HS-27A (cell line): Measurements from ENCODE around the gene BBLN.

Experiments
- DNase-seq: peaks from one replicate; pipeline ENCODE4 v3.0.0-alpha.2; 2012; ENCODE audit warnings: low read depth, missing footprints

The BBLN gene

GRCh38 chr9:128145536-128145935, 14.5 kb upstream of the BBLN start:
- no peak for DNase-seq

DNA sequence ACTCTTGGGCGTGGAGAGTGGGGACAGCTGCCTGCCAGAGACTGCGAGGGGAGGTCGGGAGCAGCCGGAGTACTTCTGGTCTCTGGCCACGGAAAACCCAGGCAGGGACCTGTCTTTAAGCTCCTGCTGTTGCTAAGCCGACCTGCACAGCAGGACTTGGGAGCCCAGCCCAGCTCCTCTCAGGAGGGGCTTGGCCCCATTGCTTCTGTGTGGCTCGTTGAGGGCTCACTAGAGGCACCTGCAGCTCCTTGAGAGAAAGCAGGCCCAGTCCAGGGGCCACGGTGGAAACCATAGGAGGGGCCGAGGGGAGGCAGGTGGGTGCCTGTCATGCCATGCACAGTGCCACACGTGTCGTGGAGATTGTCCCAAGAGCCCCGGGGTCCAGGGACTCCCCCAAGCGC, 14.1 kb upstream of the BBLN start:
- DNase-seq = no peak

- no peak for DNase-seq
Measured at GRCh38 chr9:128146591-128147120, 13.4 kb upstream of the BBLN start.

GRCh38 chr9:128148509-128149000, 11.5 kb upstream of the BBLN start:
- no peak for DNase-seq

DNA sequence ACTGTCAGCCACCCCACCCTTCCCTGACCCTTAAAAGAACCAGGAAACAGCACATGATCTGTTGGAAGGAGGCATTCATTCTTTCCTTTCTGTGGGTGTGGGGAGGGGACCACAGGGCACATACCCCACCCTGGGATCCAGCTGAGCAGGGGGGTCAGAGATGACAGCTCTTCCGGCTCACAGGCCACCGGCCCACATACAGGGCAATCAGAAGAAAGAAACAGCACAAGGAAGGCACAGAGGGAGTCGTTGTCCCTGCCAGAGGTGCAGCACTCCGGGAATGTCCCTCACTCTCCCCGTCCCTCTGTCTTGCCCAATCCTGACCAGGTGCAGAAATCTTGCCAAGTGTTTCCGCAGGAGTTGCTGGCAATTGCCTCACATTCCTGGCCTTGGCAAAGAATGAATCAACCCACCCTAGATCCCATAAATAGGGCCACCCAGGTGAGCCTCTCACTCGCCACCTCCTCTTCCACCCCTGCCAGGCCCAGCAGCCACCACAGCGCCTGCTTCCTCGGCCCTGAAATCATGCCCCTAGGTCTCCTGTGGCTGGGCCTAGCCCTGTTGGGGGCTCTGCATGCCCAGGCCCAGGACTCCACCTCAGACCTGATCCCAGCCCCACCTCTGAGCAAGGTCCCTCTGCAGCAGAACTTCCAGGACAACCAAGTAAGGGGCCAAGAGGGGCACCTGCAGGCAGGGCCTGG, 10.9 kb upstream of the BBLN start, which contains the start of gene LCN2:
TSS of gene LCN2 (plus strand) at position 453 of the 701 bp plus-strand sequence. CDS start at position 526, 73 bp downstream.
- no peak for DNase-seq

GRCh38 chr9:128149951-128150593, 10.0 kb upstream of the BBLN start:
- no peak for DNase-seq

DNA sequence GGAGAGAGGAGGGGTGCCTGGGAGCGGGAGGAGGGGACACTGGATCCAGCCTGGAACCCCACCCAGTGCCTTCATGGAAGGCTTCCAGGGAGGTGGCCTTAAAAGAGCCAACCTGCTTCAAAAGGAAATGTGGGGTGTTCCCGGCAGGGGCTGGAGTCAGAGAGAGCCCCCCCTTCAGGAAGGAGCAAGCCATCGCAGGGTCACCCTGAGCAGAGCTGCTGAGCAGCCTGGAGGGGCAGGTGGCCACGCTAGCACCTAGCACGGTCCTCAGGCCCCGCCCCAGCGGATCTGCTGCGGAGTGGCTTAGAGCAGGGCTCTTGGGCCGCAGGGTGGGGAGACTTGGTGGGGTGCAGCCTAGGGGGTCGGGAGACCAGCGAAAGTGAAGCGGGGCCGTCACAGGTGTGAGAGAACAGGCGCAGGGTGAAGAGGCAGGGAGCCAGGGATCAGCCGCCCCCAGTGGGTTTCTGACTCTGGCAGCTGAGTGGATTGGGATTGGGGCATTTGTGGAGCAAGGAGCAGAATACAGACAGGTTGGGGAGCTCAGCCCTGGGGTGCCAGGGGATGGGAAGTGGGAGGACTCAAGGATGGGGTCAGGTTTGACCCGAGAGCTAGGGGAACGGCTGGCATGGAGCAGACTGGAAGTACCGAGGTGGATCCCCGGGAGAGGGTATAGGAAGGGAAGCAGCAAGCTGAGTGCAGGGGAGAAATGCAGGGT, 9.3 kb upstream of the BBLN start:
- no peak for DNase-seq

DNA sequence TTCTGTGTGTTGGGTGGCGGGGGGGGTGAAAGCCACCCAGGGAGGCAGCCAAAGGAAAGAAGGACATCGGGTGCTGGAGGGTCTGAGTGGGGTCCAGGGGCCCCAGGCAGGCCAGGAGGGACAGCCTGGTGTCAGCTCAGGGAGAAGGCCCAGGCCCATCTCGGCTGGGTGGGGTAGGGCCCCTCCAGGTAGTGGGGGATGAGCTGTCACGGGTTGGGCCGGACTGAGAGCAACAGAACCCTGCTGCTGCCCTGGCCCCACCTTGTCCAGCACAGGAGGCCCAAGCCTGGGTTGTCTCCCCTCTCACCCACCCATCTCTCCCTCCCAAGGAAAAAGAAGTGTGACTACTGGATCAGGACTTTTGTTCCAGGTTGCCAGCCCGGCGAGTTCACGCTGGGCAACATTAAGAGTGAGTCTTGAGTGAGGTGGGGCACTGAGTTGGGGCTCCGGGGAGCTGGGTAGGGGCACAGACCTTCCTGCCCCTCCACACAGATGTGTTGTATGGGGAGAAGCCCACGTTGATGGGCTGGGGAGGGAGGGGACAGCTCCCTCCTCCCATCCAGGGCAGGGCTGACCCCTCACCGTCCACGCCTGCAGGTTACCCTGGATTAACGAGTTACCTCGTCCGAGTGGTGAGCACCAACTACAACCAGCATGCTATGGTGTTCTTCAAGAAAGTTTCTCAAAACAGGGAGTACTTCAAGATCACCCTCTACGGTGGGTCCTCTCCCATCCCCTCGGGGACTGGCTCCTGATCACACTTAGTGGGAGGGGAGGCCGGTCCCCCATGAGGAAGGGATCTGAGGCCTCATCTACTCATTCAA, 8.5 kb upstream of the BBLN start:
- no peak for DNase-seq

- DNase-seq = no peak
Measured at GRCh38 chr9:128152133-128153059, 7.7 kb upstream of the BBLN start.

DNA sequence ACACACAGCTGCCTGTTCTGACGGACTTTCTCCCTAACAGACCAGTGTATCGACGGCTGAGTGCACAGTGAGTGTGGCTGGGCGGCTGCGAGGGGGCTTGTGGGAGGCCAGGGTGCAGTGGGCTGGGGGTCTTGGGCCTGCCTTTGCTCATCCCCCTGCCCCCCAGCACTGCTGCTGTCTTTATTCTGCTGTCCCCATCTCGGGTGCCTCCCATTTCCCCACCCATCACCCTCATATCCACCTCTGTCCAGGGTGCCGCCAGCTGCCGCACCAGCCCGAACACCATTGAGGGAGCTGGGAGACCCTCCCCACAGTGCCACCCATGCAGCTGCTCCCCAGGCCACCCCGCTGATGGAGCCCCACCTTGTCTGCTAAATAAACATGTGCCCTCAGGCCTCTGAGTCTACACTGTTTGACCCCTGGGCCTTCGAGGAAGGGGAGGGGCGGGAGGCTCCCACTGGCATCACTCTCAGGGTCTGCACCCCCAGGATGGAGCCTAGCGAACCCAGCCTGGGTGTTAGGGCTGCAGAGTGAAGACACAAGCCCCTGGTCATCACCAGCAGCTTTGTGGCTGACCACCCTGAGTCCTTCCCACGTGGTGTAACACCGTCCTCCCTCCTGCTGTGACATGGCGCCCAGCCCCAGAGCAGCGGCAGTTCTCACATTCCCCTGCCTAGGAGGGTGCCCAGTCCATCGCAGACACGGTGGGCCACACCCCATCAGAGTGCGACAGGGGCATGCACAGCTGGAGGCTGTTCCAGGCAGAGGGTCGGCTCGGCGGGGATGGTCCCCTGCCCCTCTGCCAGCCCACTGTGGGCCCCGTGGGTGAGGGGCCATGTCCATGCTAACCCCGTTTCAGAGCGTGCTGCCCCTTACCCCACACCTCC, 6.8 kb upstream of the BBLN start:
- DNase-seq = no peak

- DNase-seq = no peak
Measured at GRCh38 chr9:128153947-128154695, 5.9 kb upstream of the BBLN start.

DNA sequence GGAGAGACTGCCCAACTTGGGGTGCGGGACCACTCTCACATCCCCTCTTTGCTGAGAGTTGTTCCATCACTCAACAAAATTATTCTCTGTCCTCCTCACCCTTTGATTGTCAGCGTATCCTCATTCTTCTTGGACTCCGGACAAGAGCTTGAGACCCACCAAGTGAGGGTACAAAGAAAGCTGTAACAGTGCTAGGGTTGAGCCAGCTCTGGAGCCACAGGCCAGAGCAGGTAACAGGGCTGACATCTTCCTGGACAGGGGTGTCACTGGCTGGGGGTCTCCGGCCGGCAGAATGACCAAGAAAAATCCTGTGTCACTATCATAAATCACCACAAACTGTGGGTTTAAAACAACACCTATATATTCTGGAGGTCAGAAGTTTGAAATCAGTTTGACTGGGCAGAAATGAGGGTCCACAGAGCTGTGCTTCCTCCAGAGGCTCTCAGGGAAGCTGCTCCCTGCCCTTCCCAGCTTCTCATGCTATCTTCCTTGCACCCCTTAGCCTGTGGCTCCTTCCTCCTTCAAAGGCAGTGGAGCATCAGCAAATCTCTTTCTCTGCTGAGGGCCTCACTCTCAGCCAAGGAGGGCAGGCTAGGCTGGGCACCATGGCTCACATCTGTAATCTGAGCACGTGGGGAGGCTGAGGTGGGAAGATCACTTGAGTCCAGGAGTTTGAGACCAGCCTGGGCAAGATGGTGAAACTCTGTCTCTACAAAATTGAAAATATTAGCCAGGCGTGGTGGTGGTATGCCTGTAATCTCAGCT, 4.1 kb upstream of the BBLN start:
- no peak for DNase-seq

DNA sequence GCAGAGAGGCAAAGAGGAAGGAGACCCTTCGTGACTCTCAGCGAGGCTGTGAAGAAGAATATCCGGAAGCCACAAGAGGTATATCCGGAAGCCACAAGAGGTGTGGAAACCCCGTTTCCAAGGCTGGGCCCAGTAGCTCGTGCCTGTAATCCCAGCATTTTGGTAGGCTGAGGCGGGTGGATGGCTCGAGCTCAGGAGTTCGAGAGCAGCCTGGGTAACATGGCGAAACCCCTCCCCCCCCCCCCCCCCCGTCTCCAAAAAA, 612 bp upstream of the BBLN start:
- no peak for DNase-seq

DNA sequence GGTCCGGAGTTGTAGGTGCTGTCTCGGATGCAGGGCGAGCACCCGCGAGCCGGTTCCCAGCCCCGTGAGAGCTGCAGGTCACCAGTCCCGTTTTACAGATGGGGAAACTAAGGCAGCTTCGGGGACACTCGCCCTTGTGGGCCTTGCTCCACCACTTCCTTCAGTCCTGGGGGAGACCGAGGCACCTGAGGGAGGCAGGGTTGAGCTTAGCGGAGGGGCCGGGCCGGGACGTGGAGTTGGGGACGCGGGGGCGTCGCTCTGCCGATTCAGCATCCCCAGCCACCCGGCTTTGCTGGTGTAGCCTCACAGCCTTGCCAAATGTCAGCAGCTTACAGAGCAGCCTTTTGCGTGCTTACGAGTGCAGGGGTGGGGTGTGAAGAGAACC, 530 bp downstream of the BBLN start:
- DNase-seq = no peak

DNA sequence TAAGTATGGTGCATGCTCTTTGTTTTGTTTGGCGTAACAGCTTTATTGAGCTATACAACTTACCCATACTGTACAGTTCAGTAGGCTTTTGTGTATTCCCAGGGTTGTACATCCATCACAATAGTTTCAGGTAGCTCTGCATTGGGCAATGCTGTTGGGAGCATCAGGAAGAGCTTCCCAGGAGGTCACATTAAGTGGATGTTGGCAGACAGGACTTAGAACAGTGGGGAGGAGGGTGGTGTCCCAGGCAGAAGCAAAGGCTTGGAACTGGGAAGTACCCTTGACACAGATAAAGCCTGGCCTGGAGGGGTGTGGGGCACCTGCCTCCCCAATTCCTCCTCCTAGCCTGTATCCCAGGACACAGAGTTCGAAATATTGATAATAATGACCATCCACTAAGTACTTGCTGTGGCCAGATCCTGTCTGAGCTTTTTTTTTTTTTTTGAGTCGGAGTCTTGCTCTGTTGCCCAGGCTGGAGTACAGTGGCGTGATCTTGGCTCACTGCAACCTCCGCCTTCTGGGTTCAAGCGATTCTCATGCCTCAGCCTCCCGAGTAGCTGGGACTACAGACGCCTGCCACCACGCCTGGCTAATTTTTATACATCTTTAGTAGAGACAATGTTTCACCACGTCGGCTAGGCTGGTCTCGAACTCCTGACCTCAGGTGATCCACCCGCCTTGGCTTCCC, 1.3 kb downstream of the BBLN start:
- DNase-seq = no peak

DNA sequence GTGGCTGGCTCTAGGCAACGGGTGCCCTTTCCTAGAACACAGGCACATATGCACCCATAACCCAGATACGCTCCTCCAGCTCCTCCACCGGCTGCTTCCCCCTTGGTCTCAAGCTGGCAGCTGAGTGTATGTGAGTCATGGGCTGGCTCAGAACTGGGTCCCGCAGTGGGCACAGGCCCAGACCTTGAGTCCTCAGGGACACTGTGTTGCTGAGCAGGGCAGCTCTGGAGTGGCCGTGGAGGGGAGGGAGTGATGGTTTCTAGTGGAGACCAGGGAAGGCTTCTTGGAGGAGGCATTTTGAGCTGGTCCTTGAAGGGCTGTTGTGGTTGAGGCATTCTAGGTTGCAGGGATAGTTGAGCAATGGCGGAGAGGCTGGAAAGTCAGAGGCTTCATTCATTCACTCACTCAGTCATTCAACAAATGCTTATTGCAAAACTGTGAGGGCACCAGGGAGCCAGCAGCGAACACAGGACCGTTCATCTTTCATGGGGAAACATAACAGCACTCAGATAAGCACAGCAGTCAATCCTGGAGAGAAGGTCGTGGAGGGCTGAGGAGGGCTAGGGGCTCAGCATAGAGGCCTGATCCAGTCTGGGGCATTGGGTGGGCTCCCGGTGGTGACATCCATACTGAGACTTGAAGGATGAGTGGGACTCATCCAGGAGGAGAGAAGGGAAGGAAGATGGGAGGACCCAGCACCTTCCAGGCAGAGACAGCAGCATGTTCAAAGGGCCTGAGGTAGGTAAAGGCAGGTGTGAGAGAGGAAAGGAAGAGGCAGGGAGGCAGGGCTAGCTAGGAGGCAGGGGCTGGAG, 2.4 kb downstream of the BBLN start:
- no peak for DNase-seq

- DNase-seq = no peak
Measured at GRCh38 chr9:128163027-128163515, 3.0 kb downstream of the BBLN start.
